ENCODE measurements around the gene SPPL2C.

- no peak for TF ChIP-seq POLR2A (IDR thresholded peaks at IDR 0.05)
- no peak for TF ChIP-seq CTCF (IDR thresholded peaks at IDR 0.05)
Measured at GRCh38 chr17:45849536-45849990, 4.9 kb downstream of the SPPL2C start.
